ENCODE measurements around the gene FHOD3.

FHOD3 gene

DNA sequence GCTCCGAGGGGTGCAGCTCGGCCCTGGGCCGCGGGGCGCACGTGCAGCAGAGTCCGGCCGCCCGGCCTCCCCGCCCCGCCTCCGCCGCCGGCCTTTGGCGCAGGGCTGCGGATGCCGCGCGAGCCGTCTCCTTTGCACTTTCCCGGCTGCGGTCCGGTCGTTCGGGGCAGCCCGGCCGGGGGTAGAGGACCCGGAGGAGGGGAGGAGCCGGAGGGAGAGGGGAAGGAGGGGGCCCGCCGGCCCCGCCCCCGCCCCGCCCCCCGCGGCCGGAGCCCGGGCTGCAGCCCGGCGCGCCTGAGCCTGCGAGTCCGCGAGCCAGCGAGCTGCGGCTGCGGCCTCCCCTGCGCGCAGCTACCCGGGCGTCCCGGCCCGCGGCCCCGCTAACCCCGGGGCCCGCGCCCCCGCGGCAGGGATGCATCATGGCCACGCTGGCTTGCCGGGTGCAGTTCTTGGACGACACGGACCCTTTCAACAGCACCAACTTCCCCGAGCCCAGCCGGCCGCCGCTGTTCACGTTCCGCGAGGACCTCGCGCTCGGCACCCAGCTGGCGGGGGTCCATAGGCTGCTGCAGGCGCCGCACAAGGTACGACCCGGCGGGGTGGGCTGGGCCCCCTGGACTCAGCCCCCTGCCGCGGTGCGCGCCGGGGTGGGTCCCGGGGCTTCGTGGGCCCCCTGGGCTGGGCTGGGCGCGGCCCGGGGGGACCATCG is at the start of gene FHOD3:
FHOD3 (plus strand) TSS at position 297 of the 709 bp plus-strand sequence; CDS start at position 420, 123 bp downstream.
- no peak for TF ChIP-seq CTCF (IDR thresholded peaks at IDR 0.05; ENCODE audit: insufficient read depth, low read depth, low read length, missing control alignments)
- H3K4me3 ChIP-seq (ENCODE audit: low read depth, low read length) = peak within 1 kb of the TSS; percentile 73
- peak; percentile 76 for DNase-seq (ENCODE audit: low read depth)

DNA sequence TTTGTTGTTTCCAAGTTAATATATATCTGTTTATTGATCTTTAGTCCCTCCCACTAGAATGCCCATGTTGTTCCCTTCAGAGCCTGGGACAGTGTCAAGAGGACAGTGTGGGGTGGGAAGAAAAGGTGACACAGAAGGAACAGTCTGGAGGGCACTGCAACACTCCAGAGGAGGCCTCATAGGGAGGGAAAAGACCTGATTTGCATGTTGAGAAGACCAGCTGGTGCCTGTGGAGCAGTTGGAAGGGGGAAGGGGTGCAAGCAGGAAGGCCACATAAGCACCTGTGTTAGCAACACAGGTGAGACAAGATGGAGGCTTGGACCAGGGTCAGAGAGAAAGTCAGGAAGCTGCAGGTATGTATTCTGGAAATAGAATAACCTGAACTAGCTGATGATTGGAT is 48.1 kb upstream of the FHOD3 start:
- no peak overlapping the region for H3K4me3 ChIP-seq (ENCODE audit: low read depth, low read length)
- TF ChIP-seq CTCF (IDR thresholded peaks at IDR 0.05; ENCODE audit: insufficient read depth, low read depth, low read length, missing control alignments) = no peak
- DNase-seq (ENCODE audit: low read depth) = peak; percentile 10

- DNase-seq (ENCODE audit: low read depth) = no peak
- H3K4me3 ChIP-seq (ENCODE audit: low read depth, low read length) = no peak overlapping the region
- TF ChIP-seq CTCF (IDR thresholded peaks at IDR 0.05; ENCODE audit: insufficient read depth, low read depth, low read length, missing control alignments) = no peak
These were observed 46.7 kb upstream of the FHOD3 start for GRCh38 chr18:36250827-36251226.

- H3K4me3 ChIP-seq (ENCODE audit: low read depth, low read length) = no peak overlapping the region
- no peak for TF ChIP-seq CTCF (IDR thresholded peaks at IDR 0.05; ENCODE audit: insufficient read depth, low read depth, low read length, missing control alignments)
- no peak for DNase-seq (ENCODE audit: low read depth)
These were observed 42.3 kb upstream of the FHOD3 start for GRCh38 chr18:36255072-36255698.

DNA sequence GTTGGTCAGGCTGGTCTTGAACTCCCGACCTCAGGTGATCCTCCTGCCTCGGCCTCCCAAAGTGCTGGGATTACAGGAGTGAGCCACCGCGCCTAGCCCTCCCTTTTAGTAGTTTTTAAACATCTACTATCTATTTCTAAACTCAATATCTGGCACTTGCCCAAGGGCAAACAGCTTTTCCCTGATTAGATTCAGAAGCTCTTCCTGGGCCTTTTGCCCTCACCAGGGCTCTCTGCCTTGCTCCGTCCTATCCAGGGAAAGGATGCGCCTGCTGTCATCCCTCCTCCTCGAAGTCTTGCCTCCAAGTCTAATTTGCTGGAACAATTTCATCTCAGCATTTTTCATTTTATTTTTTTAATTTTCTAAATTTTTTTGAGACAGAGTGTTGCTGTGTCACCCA is 41.4 kb upstream of the FHOD3 start:
- DNase-seq (ENCODE audit: low read depth) = no peak
- TF ChIP-seq CTCF (IDR thresholded peaks at IDR 0.05; ENCODE audit: insufficient read depth, low read depth, low read length, missing control alignments) = no peak

DNA sequence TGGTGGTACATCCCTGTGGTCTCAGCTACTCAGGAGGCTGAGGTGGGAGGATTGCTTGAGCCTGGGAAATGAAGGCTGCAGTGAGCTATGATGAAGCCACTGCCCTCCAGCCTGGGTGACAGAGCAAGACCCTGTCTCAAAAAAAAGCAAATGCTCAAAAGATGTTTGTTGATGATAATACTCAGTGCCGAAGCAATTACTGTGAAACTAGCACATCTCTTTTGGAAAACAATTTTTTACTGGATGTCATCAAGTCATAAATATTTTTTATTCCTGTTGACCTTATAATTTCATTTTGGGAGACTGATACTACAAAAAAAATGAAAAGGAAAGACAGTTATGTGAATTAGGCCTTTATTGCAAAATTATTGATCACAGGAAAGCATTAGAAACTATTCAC is 34.5 kb upstream of the FHOD3 start:
- no peak for TF ChIP-seq CTCF (IDR thresholded peaks at IDR 0.05; ENCODE audit: insufficient read depth, low read depth, low read length, missing control alignments)
- DNase-seq (ENCODE audit: low read depth) = no peak
- no peak overlapping the region for H3K4me3 ChIP-seq (ENCODE audit: low read depth, low read length)

More for the DNA sequence above, 41.4 kb upstream of the FHOD3 start:
- no peak overlapping the region for H3K4me3 ChIP-seq (ENCODE audit: low read depth, low read length)
